NCI-H128 (cell line): ENCODE measurements around the gene NARF.
"Not testable (repeated sequence)": the region's sequence is repeated elsewhere in the genome, so short reads cannot be mapped to it uniquely, and the experiment has no call there.

Experiments
- DNase-seq: peaks from one replicate; lab custom pipeline; 2025; ENCODE audit not compliant: unreplicated experiment; lab: John Stamatoyannopoulos, UW

NARF gene

GRCh38 chr17:82445542-82445941, 13.0 kb upstream of the NARF start:
- DNase-seq = no peak

- no peak for DNase-seq
Measured at GRCh38 chr17:82446124-82446523, 12.4 kb upstream of the NARF start.

- DNase-seq = no peak
Measured at GRCh38 chr17:82446649-82447048, 11.9 kb upstream of the NARF start.

GRCh38 chr17:82447876-82448275, 10.7 kb upstream of the NARF start:
- no peak for DNase-seq

- DNase-seq = no peak
Measured at GRCh38 chr17:82449131-82449882, 9.2 kb upstream of the NARF start.

GRCh38 chr17:82449883-82450356, 8.6 kb upstream of the NARF start:
- no peak for DNase-seq

- peak; percentile 78 for DNase-seq
Measured at GRCh38 chr17:82450357-82451106, 8.0 kb upstream of the NARF start, which contains the start of gene CYBC1. Gene CYBC1, minus strand, starts transcription at chr17:82450752. Its CDS starts 1,498 bp downstream, at chr17:82449254.

GRCh38 chr17:82452162-82452561, 6.4 kb upstream of the NARF start:
- DNase-seq = no peak

- not testable (repeated sequence) for DNase-seq
Measured at GRCh38 chr17:82453151-82453550, 5.4 kb upstream of the NARF start.

GRCh38 chr17:82453706-82454105, 4.8 kb upstream of the NARF start:
- not testable (repeated sequence) for DNase-seq

GRCh38 chr17:82457073-82457928, 1.2 kb upstream of the NARF start:
- DNase-seq = no peak

- no peak for DNase-seq
Measured at GRCh38 chr17:82457929-82458178, 687 bp upstream of the NARF start.

- DNase-seq = no peak
Measured at GRCh38 chr17:82458885-82459424, 414 bp downstream of the NARF start.

GRCh38 chr17:82459936-82460335, 1.4 kb downstream of the NARF start:
- not testable (repeated sequence) for DNase-seq

GRCh38 chr17:82461827-82462524, 3.4 kb downstream of the NARF start:
- no peak for DNase-seq

- DNase-seq = no peak
Measured at GRCh38 chr17:82463391-82463790, 4.8 kb downstream of the NARF start.

- DNase-seq = no peak
Measured at GRCh38 chr17:82463925-82464566, 5.5 kb downstream of the NARF start.

- DNase-seq = no peak
Measured at GRCh38 chr17:82464567-82464929, 6.0 kb downstream of the NARF start.

- DNase-seq = no peak
Measured at GRCh38 chr17:82465023-82465603, 6.6 kb downstream of the NARF start.

GRCh38 chr17:82468692-82469091, 10.2 kb downstream of the NARF start:
- DNase-seq = no peak
